Stimulated activated CD8-positive, alpha-beta memory T cell treated with anti-CD3 and anti-CD28 coated beads, Interleukin-12 subunit alpha, Interleukin-12 subunit beta, amount 100 ng/mL, for 24 hours (primary cell): ENCODE results near the gene FARP1.

Source experiments
- DNase-seq: peaks from one replicate; pipeline ENCODE4 v3.0.0-alpha.2; 2020; ENCODE audit errors: extremely low read depth

FARP1 gene

DNA sequence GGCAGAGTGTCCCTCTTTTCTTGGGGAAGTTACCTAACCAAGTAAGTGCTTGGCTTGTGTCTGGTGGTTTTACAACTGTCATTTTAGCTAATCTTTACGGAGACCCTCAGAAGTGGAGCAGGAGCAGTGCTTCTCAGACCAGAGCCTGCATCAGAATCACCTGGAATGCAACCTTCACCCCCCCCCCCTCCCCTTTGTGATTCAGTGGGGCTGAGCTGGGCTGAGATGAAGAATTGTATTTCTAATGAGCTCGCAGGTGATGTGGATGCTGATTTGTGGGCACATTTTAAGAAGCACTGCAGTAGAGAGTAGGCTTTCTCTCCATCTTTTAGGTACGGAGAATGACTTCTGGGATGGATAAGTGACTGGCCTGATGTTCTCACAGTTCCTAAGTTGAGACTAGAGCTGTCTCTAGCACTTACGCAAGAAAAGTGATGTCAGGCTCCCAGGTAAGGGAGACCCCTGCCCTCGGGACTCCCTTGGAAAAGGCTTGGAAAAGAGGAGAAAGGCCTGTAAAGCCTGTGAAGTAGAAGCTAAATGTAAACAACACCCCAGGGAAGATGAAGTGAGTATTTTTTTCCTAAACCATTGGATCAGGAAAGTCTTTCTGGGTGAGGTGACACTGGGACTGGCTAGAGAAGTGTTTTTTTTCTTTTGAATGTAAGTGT, 57.5 kb downstream of the FARP1 start:
- DNase-seq = no peak

DNA sequence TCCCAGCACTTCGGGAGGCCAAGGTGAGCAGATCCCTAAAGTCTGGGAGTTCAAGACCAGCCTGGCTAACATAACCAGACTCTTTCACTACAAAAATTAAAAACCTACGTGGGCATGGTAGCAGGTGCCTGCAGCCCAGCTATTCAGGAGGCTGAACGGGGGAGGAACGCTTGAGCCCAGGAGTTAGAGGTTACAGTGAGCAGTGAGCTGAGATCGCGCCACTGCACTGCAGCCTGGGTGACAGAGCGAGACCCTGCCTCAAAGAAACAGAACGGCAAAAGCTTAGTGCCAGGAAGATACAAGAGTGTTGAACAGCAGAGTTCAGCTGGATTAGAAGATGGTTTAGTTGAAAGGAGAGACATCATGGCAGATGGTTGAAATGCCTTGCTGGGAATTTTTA, 58.3 kb downstream of the FARP1 start:
- DNase-seq = no peak

- DNase-seq = no peak
Measured at GRCh38 chr13:98201984-98202383, 59.1 kb downstream of the FARP1 start.

DNA sequence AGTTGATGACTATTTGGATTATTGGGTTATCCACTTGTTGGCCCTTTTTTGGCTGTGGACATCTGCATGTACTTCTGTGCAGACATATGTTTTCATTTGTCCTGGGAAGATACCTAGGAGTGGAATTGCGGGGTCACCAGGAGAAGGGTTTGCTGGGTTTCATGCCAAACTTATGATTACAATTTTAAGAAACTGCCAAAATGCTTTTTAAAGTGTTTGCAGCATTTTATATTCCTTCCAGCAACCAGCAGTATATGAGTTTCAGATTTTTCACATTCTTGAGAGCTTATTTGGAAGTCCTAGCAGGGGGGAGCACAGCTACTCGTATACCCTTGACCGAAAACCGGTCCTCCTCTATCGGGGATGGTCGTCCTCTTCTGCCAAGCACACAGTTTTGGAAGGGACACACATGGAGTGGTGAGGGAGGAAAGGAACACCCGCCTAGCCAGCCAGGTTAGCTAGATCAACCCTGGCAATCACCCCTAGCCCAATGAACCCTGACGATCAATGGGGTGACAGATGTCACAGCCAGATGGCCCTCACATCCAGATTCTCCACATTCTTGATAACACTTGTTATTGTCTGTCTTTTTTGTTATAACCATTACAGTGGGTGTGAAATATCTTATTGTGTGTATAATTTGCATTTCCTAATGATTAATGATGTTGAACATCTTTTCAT, 60.9 kb downstream of the FARP1 start:
- no peak for DNase-seq

DNA sequence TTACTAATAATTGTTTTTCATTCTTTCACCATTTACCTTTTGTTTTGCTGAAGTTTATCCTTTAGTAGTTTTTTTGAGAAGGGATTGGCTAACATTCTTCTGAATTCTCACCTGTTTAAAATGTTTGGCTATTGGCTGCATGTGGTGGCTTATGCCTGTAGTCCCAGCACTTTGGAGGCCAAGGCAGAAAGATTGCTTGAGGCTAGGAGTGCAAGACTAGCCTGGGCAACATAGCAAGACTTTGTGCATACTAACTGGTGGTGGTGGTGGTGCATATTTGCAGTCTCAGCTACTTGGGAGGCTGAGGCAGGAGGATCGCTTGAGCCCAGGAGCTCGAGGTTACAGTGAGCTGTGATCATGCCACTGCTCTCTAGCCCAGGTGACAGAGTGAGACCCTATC, 61.7 kb downstream of the FARP1 start:
- no peak for DNase-seq

- DNase-seq = no peak
Measured at GRCh38 chr13:98206946-98207345, 64.1 kb downstream of the FARP1 start.

GRCh38 chr13:98207416-98207815, 64.5 kb downstream of the FARP1 start:
- no peak for DNase-seq

- DNase-seq = no peak
Measured at GRCh38 chr13:98208606-98209005, 65.7 kb downstream of the FARP1 start.

- DNase-seq = no peak
Measured at GRCh38 chr13:98212763-98213162, 69.9 kb downstream of the FARP1 start.

- no peak for DNase-seq
Measured at GRCh38 chr13:98213354-98213753, 70.5 kb downstream of the FARP1 start.

- DNase-seq = no peak
Measured at GRCh38 chr13:98214008-98214643, 71.2 kb downstream of the FARP1 start.

GRCh38 chr13:98214707-98215106, 71.8 kb downstream of the FARP1 start:
- DNase-seq = no peak

GRCh38 chr13:98215508-98215907, 72.6 kb downstream of the FARP1 start:
- no peak for DNase-seq

GRCh38 chr13:98216135-98216565, 73.3 kb downstream of the FARP1 start:
- no peak for DNase-seq

DNA sequence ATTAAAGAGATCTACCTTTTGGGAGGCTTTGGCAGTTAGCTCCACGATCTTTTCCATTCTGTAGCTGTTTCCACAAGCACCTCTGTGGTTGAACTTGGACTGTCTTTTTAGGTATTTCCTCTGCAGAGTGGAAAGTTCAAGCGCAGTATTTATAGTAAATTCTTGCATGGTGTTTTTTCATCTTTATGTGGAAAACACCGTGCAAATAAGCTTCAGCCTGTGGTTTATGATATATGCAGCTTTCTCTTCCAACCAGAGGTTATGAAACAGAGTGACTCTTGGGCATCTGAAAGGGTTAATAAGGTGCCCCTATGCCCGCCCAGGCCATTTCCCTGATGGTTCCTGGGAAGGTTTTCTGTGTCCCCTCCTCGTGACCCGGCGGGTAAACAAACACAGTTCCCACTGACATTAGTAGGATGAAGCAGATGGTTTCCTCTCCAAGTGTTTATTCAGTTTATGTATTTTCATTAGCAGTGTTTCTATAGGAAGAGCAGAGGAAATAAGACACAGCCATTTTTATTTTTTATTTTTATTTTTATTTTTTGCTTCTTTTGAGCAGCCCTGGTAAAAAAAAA, 73.9 kb downstream of the FARP1 start:
- DNase-seq = no peak

- no peak for DNase-seq
Measured at GRCh38 chr13:98217597-98217996, 74.7 kb downstream of the FARP1 start.

DNA sequence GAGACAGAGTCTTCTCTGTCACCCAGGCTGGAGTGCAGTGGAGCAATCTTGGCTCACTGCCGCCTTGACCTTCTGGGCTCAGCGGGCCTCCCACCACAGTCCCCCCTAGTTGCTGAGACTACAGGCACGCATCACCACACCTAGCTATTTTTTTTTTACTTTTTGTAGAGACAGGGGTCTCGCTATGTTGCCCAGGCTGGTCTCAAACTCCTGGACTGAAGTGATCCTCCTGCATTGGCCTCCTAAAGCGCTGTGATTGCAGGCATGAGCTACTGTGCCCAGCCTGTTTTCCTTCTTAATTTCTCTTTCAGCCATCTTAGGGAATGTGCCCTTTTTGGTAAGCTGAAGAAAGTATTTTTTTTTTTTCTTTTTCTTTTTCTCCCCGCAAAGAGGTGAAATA, 76.8 kb downstream of the FARP1 start:
- no peak for DNase-seq

- DNase-seq = no peak
Measured at GRCh38 chr13:98220271-98220791, 77.4 kb downstream of the FARP1 start.

DNA sequence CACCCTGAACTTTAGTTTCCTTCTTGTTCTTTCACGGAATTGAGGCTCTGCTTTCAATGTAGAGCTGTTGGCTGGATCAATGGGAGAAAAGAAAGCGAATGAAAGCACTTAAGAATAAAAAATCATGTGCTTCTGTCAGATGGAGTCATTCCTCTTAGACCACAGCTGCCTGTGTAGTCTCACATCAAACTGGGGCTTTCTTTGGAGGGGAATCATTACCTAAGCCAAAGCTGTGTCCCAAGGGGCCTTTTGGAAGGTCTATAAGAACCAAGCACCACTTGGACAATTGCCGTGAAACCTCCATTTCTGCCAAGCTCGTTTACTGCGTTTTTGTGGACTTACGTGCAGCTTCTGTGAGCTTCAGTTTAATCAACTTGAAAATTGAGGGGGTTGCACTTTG, 78.3 kb downstream of the FARP1 start:
- DNase-seq = no peak

DNA sequence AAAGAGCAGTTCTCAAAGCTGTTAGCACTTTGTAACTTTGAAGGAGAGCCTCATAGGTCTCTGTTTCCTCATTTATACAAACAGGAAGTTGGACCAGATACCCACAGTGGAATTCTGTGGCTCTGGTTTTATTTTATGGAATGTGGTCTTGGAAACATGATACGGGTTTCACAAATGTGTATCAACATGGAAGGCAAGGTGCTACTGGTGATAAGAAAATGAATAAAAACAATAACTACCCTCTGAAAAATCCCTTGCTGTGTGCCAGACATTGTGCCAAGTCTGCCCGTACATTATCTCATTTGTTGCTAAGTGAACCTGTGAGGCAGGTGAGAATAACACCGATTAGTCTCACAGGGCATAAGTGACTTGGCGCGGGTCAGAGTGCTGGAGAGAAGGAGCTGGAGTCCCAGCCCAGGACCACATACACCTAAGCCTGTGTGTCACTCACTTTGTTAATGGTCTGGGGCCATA, 79.2 kb downstream of the FARP1 start:
- DNase-seq = no peak

GRCh38 chr13:98222816-98223215, 79.9 kb downstream of the FARP1 start:
- DNase-seq = no peak

GRCh38 chr13:98223741-98224140, 80.8 kb downstream of the FARP1 start:
- DNase-seq = no peak
